Ecto neural progenitor cell (in vitro differentiated cells): ENCODE measurements around the gene MAP3K1.
"Not testable (repeated sequence)": the region's sequence is repeated elsewhere in the genome, so short reads cannot be mapped to it uniquely, and the experiment has no call there.

ENCODE experiments used
- DNase-seq: peaks from one replicate; pipeline ENCODE4 v3.0.0-alpha.2; 2018; ENCODE audit warnings: low spot score

The MAP3K1 gene

GRCh38 chr5:56814963-56815657, at the start of gene MAP3K1:
Gene MAP3K1 (plus strand): TSS chr5:56815549. CDS start chr5:56815574, 25 bp downstream.
- peak; percentile 91 for DNase-seq

- no peak for DNase-seq
These were observed 48.4 kb upstream of the MAP3K1 start for GRCh38 chr5:56766926-56767325.

GRCh38 chr5:56769875-56770604, 45.3 kb upstream of the MAP3K1 start:
- DNase-seq: no peak

GRCh38 chr5:56772767-56773166, 42.6 kb upstream of the MAP3K1 start:
- DNase-seq: no peak

- no peak for DNase-seq
These were observed 40.4 kb upstream of the MAP3K1 start for GRCh38 chr5:56774957-56775356.

GRCh38 chr5:56776212-56776846, 39.0 kb upstream of the MAP3K1 start:
- not testable (repeated sequence) for DNase-seq

- no peak for DNase-seq
These were observed 32.1 kb upstream of the MAP3K1 start for GRCh38 chr5:56783261-56783660.

- no peak for DNase-seq
These were observed 29.0 kb upstream of the MAP3K1 start for GRCh38 chr5:56786346-56786745.

- DNase-seq: no peak
These were observed 24.0 kb upstream of the MAP3K1 start for GRCh38 chr5:56791396-56791795.

GRCh38 chr5:56798521-56798920, 16.8 kb upstream of the MAP3K1 start:
- DNase-seq: no peak

- no peak for DNase-seq
These were observed 15.2 kb upstream of the MAP3K1 start for GRCh38 chr5:56800186-56800585.

- no peak for DNase-seq
These were observed 14.1 kb upstream of the MAP3K1 start for GRCh38 chr5:56801256-56801655.

- no peak for DNase-seq
These were observed 13.1 kb upstream of the MAP3K1 start for GRCh38 chr5:56802205-56802604.

GRCh38 chr5:56803025-56803424, 12.3 kb upstream of the MAP3K1 start:
- DNase-seq: no peak

GRCh38 chr5:56803894-56804293, 11.5 kb upstream of the MAP3K1 start:
- DNase-seq: no peak

- DNase-seq: no peak
These were observed 7.7 kb upstream of the MAP3K1 start for GRCh38 chr5:56807679-56808078.

- DNase-seq: no peak
These were observed 7.1 kb upstream of the MAP3K1 start for GRCh38 chr5:56808211-56808610.

GRCh38 chr5:56810826-56811225, 4.5 kb upstream of the MAP3K1 start:
- no peak for DNase-seq

- no peak for DNase-seq
These were observed 3.2 kb upstream of the MAP3K1 start for GRCh38 chr5:56812110-56812509.

- no peak for DNase-seq
These were observed 2.0 kb upstream of the MAP3K1 start for GRCh38 chr5:56813302-56813701.

- DNase-seq: peak; percentile 60
These were observed 887 bp upstream of the MAP3K1 start for GRCh38 chr5:56814361-56814962.

GRCh38 chr5:56815658-56816545, 553 bp downstream of the MAP3K1 start:
- DNase-seq: peak; percentile 65
